IgD-negative memory B cell (primary cell): ENCODE data around the gene BRMS1. TPM values are rescaled to one million over a fixed set of nuclear protein-coding genes. Genes with fewer than 3 reads are reported as not detected.

ENCODE experiments used
- H3K27ac Mint-ChIP-seq, 3 donors: one replicate each; pipeline ENCODE4 v1.8.0; 2020 to 2022; ENCODE audit warnings: mild to moderate bottlenecking in 3 of 3, mixed read lengths in 3 of 3, moderate library complexity in 1 of 3
- H3K27me3 Mint-ChIP-seq: one replicate; pipeline ENCODE4 v1.8.0; 2021; ENCODE audit warnings: mixed read lengths
- H3K36me3 Mint-ChIP-seq: one replicate; pipeline ENCODE4 v1.8.0; 2020; ENCODE audit warnings: mild to moderate bottlenecking, mixed read lengths
- H3K4me1 Mint-ChIP-seq, 3 donors: one replicate each; pipeline ENCODE4 v1.8.0; 2020 to 2022; ENCODE audit warnings: mixed read lengths in 3 of 3, mild to moderate bottlenecking in 1 of 3
- H3K4me3 Mint-ChIP-seq, 4 donors: one replicate each; pipeline ENCODE4 v1.8.0; 2020 to 2022; ENCODE audit warnings: mild to moderate bottlenecking in 4 of 4, mixed read lengths in 4 of 4, moderate library complexity in 3 of 4
- H3K9me3 Mint-ChIP-seq, 3 donors: one replicate each; pipeline ENCODE4 v1.8.0; 2020 to 2021; ENCODE audit warnings: mixed read lengths in 3 of 3, mild to moderate bottlenecking in 1 of 3
- polyA plus RNA-seq: library from polyadenylated mRNA; unstranded; fragments of 300-500 nt; fragmentation: Illumina TruSeq; gene quantifications from one replicate; pipeline ENCODE4 v1.2.3, GENCODE V29; 2021

The BRMS1 gene
- polyA plus RNA-seq, 1 donor from 2014 or later: 80.6 TPM

- peak overlapping the region in 3 of 4 donors; percentile 74 to 93 (median 80) for H3K4me3 Mint-ChIP-seq
- H3K4me1 Mint-ChIP-seq: peaks cover 6 to 15% (median 11%) of the 10 kb centered on the region in 3 donors
- H3K27ac Mint-ChIP-seq: no peak overlapping the region
- H3K36me3 Mint-ChIP-seq: no peaks in the 10 kb centered on the region
- H3K9me3 Mint-ChIP-seq: no peaks in the 10 kb centered on the region
- peaks cover 5% of the 10 kb centered on the region for H3K27me3 Mint-ChIP-seq
Observed at GRCh38 chr11:66335531-66336233, 9.2 kb downstream of the BRMS1 start.

- no peaks in the 10 kb centered on the region for H3K36me3 Mint-ChIP-seq
- no peaks in the 10 kb centered on the region for H3K9me3 Mint-ChIP-seq
- H3K4me3 Mint-ChIP-seq: peak overlapping the region in 1 of 4 donors; percentile 63
- peaks cover 5% of the 10 kb centered on the region for H3K27me3 Mint-ChIP-seq
- H3K4me1 Mint-ChIP-seq: peaks cover 6 to 16% (median 11%) of the 10 kb centered on the region in 3 donors
- peak overlapping the region in 1 of 3 donors; percentile 46 for H3K27ac Mint-ChIP-seq
Observed at GRCh38 chr11:66334605-66335442, 10.1 kb downstream of the BRMS1 start.

DNA sequence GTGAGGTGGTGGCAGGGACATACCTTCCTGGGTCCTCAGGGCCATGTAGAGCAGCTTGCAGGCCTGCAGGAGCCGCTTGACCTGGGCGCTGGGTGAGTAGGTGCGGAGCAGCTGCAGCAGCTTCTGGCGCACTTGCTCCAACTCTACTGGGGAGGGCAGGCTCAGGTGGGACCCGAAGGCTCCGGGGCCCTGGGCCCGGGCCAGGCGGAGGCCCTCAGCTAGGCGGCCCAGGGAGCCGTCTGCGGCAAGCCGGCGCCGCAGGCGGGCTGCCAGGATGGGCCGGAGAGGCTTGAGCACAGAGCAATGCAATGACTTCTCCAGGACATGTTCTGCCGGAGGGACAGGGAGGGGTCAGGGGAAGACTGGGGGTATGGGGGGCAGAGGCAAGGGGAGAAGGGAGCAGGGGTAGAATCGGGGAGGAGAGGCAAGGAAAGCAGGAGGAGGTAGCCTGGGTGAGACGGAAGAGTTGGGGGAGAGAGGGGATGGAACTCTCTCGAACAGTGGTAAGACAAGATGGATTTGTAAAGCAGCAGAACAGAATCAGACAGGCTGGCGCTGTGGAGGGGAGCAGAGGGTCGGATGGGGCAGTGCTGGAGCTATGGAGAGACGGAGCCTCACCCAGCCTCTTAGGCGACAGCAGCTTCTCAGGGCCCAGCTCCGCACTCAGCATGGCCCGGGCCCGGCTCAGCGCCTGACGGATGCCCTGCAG lies 10.9 kb downstream of the BRMS1 start:
- H3K4me3 Mint-ChIP-seq: no peak overlapping the region
- H3K4me1 Mint-ChIP-seq: peaks cover 6 to 16% (median 11%) of the 10 kb centered on the region in 3 donors
- H3K27me3 Mint-ChIP-seq: peaks cover 5% of the 10 kb centered on the region
- H3K27ac Mint-ChIP-seq: no peak overlapping the region
- no peaks in the 10 kb centered on the region for H3K36me3 Mint-ChIP-seq
- no peaks in the 10 kb centered on the region for H3K9me3 Mint-ChIP-seq

GRCh38 chr11:66333220-66333877 lies 11.6 kb downstream of the BRMS1 start:
- Mint-ChIP-seq H3K9me3 (no peaks in the 10 kb centered on the region), H3K27ac (no peak overlapping the region), H3K27me3 (peaks cover 5% of the 10 kb centered on the region), H3K4me1 (peaks cover 6 to 19% (median 13%) of the 10 kb centered on the region in 3 donors), H3K36me3 (no peaks in the 10 kb centered on the region), H3K4me3 (no peak overlapping the region)

DNA sequence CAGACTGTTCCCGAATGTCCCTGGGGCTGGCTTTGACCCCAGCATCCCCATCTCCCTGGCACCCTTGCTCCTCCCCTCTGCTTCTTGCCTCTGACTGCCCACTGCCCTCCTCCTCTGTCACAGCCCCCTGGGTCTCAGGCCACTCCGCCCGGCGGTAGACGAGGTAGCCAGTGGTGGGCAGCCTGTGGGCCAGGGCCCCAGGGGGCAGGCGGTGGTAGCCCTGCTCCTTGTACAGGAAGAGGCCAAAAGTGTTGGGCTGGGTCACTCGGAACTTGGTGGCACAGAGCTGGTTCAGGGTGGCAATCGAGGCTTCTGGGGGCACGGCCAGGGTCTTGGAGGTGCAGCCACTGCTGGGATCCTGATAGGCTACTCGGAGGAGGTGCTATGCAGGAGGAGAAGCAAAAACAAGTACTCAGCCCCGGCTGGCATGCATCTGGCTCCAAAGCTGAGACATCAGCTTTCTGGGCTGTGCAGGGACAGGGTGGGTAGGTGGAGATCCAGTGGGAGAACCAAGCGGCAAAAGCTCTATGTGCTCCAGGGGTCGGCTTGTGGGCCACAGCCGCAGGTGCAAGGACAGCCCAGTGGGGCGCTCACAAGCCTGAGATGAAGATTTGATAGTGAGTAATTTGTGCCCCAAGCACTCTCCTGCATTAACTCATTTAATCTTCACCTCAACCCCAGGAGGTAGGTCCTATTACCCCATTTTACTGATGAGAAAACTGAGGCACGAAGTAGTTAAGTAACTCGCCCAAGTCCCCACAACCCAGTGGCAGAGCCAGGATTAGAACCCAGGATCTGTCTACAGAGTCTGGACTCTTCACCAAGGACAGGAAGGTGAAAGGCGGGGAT lies 12.3 kb downstream of the BRMS1 start:
- Mint-ChIP-seq H3K4me1 (peaks cover 6 to 21% (median 16%) of the 10 kb centered on the region in 3 donors), H3K4me3 (peak overlapping the region in 1 of 4 donors; percentile 50), H3K36me3 (no peaks in the 10 kb centered on the region), H3K9me3 (no peaks in the 10 kb centered on the region), H3K27me3 (peaks cover 5% of the 10 kb centered on the region), H3K27ac (no peak overlapping the region)

- H3K4me3 Mint-ChIP-seq: no peak overlapping the region
- peaks cover 5% of the 10 kb centered on the region for H3K27me3 Mint-ChIP-seq
- no peak overlapping the region for H3K27ac Mint-ChIP-seq
- H3K36me3 Mint-ChIP-seq: no peaks in the 10 kb centered on the region
- H3K9me3 Mint-ChIP-seq: no peaks in the 10 kb centered on the region
- peaks cover 4 to 21% (median 16%) of the 10 kb centered on the region in 3 donors for H3K4me1 Mint-ChIP-seq
Observed at GRCh38 chr11:66331542-66332370, 13.1 kb downstream of the BRMS1 start.

- H3K27me3 Mint-ChIP-seq: peaks cover 4% of the 10 kb centered on the region
- H3K9me3 Mint-ChIP-seq: no peaks in the 10 kb centered on the region
- H3K4me1 Mint-ChIP-seq: peaks cover 0 to 13% (median 12%) of the 10 kb centered on the region in 3 donors
- H3K27ac Mint-ChIP-seq: no peak overlapping the region
- no peaks in the 10 kb centered on the region for H3K36me3 Mint-ChIP-seq
- no peak overlapping the region for H3K4me3 Mint-ChIP-seq
Observed at GRCh38 chr11:66330931-66331330, 14.0 kb downstream of the BRMS1 start.

GRCh38 chr11:66329165-66329673 lies 15.7 kb downstream of the BRMS1 start:
- Mint-ChIP-seq H3K27ac (no peak overlapping the region), H3K4me3 (no peak overlapping the region), H3K4me1 (peaks cover 0 to 9% (median 9%) of the 10 kb centered on the region in 3 donors), H3K9me3 (no peaks in the 10 kb centered on the region), H3K36me3 (no peaks in the 10 kb centered on the region), H3K27me3 (no peaks in the 10 kb centered on the region)

GRCh38 chr11:66328302-66329144 lies 16.4 kb downstream of the BRMS1 start:
- Mint-ChIP-seq H3K4me3 (peak overlapping the region in 3 of 4 donors; percentile 18 to 86 (median 72)), H3K27me3 (no peaks in the 10 kb centered on the region), H3K9me3 (no peaks in the 10 kb centered on the region), H3K4me1 (peaks cover 0 to 9% (median 9%) of the 10 kb centered on the region in 3 donors), H3K27ac (peak overlapping the region in 1 of 3 donors; percentile 16), H3K36me3 (no peaks in the 10 kb centered on the region)

- Mint-ChIP-seq H3K36me3 (no peaks in the 10 kb centered on the region), H3K4me1 (peaks cover 0 to 9% (median 9%) of the 10 kb centered on the region in 3 donors), H3K4me3 (peak overlapping the region in 1 of 4 donors; percentile 18), H3K9me3 (no peaks in the 10 kb centered on the region), H3K27me3 (no peaks in the 10 kb centered on the region), H3K27ac (no peak overlapping the region)
Observed at GRCh38 chr11:66328031-66328301, 16.9 kb downstream of the BRMS1 start.

GRCh38 chr11:66327171-66328030 lies 17.5 kb downstream of the BRMS1 start:
- Mint-ChIP-seq H3K27ac (no peak overlapping the region), H3K4me3 (no peak overlapping the region), H3K27me3 (no peaks in the 10 kb centered on the region), H3K4me1 (peaks cover 0 to 9% (median 9%) of the 10 kb centered on the region in 3 donors), H3K9me3 (no peaks in the 10 kb centered on the region), H3K36me3 (no peaks in the 10 kb centered on the region)
